Cardiac fibroblast (primary cell): ENCODE results near the gene LRRC75B.
"Not testable (repeated sequence)": the region's sequence is repeated elsewhere in the genome, so short reads cannot be mapped to it uniquely, and the experiment has no call there.

Experiments used
- DNase-seq, 2 donors: peaks; one replicate each; pipeline versions ENCODE4 v3.0.0 to v3.0.0-alpha.2; 2010; ENCODE audit warnings: low read depth in 2 of 2
- H3K4me3 ChIP-seq, 2 donors: replicated peaks in 1 of 2; 1 replicate in 1 of 2; 2 replicates in 1 of 2; pipeline ENCODE4 v1.5.1; 2011; ENCODE audit warnings: low read depth in 2 of 2, low read length in 2 of 2, mild to moderate bottlenecking in 2 of 2, moderate library complexity in 1 of 2
- CTCF ChIP-seq: IDR thresholded peaks from one replicate; pipeline ENCODE4 v1.5.1; 2011; ENCODE audit warnings: low read depth, mild to moderate bottlenecking, low read length, inconsistent platforms

LRRC75B gene

GRCh38 chr22:24608327-24608726 lies 15.5 kb upstream of the LRRC75B start:
- not testable (repeated sequence) for DNase-seq, H3K4me3 ChIP-seq

- peak in 1 of 2 donors; percentile 40 for DNase-seq
- not testable (repeated sequence) for H3K4me3 ChIP-seq
Observed at GRCh38 chr22:24607429-24607983, 14.6 kb upstream of the LRRC75B start.

- not testable (repeated sequence) for DNase-seq, H3K4me3 ChIP-seq
Observed at GRCh38 chr22:24606340-24606739, 13.5 kb upstream of the LRRC75B start.

- not testable (repeated sequence) for DNase-seq, H3K4me3 ChIP-seq
Observed at GRCh38 chr22:24603770-24604629, 11.1 kb upstream of the LRRC75B start.

- not testable (repeated sequence) for H3K4me3 ChIP-seq
Observed at GRCh38 chr22:24602847-24603769, 10.2 kb upstream of the LRRC75B start, which contains the start of gene GGT1. GGT1 (plus strand) TSS chr22:24603193; CDS start chr22:24611082, 7,889 bp downstream.

GRCh38 chr22:24602105-24602749 lies 9.4 kb upstream of the LRRC75B start:
- H3K4me3 ChIP-seq, DNase-seq: not testable (repeated sequence)

More at GRCh38 chr22:24602847-24603769, 10.2 kb upstream of the LRRC75B start, which contains the start of gene GGT1:
- DNase-seq: not testable (repeated sequence)

GRCh38 chr22:24601217-24602104 lies 8.6 kb upstream of the LRRC75B start:
- no peak for DNase-seq
- no peak overlapping the region for H3K4me3 ChIP-seq
- no peak for TF ChIP-seq CTCF

GRCh38 chr22:24599958-24600715 lies 7.3 kb upstream of the LRRC75B start:
- H3K4me3 ChIP-seq: not testable (repeated sequence)
- DNase-seq: peak in 1 of 2 donors; percentile 24

- H3K4me3 ChIP-seq: no peak overlapping the region
- DNase-seq: no peak
- TF ChIP-seq CTCF: no peak
Observed at GRCh38 chr22:24599514-24599913, 6.6 kb upstream of the LRRC75B start.

- not testable (repeated sequence) for H3K4me3 ChIP-seq, DNase-seq
Observed at GRCh38 chr22:24597076-24597475, 4.2 kb upstream of the LRRC75B start.
